MCF 10A (cell line): ENCODE data around the gene ANKRD44. TPM values are rescaled to one million over a fixed set of nuclear protein-coding genes. Genes with fewer than 3 reads are reported as not detected.

Source experiments
- BruUV-seq: library from RNA; stranded (reverse); fragments of 400-500 nt; replicated peaks from 2 replicates; lab custom pipeline; 2021; lab: Mats Ljungman, UMichigan
- CTCF ChIA-PET: fragments of 300-600 bp; sonication (Branson Sonifier 250); formaldehyde crosslinking; extraction: SDS; loops from one replicate; lab custom pipeline; 2021; ENCODE audit warnings: antibody characterized with exemption, inconsistent platforms; lab: Yijun Ruan, JAX
- POLR2A ChIA-PET: fragments of 300-600, 350-650 bp; sonication (Branson Sonifier 250); formaldehyde crosslinking; extraction: SDS; loops from one replicate; lab custom pipeline; 2020; ENCODE audit warnings: antibody characterized with exemption, inconsistent platforms; lab: Yijun Ruan, JAX
- DNase-seq: peaks from one replicate; pipeline ENCODE4 v3.0.0-alpha.2; 2018; ENCODE audit not compliant: unreplicated experiment
- H3K27ac Mint-ChIP-seq: one replicate; pipeline ENCODE4 v1.8.0; 2022; ENCODE audit warnings: mild to moderate bottlenecking, low read depth, mixed read lengths; ENCODE audit not compliant: unreplicated experiment
- H3K27me3 Mint-ChIP-seq: one replicate; pipeline ENCODE4 v1.8.0; 2022; ENCODE audit warnings: mixed read lengths; ENCODE audit not compliant: insufficient read depth, unreplicated experiment
- H3K36me3 Mint-ChIP-seq: one replicate; pipeline ENCODE4 v1.8.0; 2022; ENCODE audit warnings: mild to moderate bottlenecking, moderate library complexity, mixed read lengths; ENCODE audit not compliant: insufficient read depth, unreplicated experiment
- H3K4me1 Mint-ChIP-seq: one replicate; pipeline ENCODE4 v1.8.0; 2022; ENCODE audit warnings: mixed read lengths; ENCODE audit not compliant: insufficient read depth, unreplicated experiment
- H3K4me3 Mint-ChIP-seq: one replicate; pipeline ENCODE4 v1.8.0; 2022; ENCODE audit warnings: mild to moderate bottlenecking, moderate library complexity, mixed read lengths; ENCODE audit not compliant: unreplicated experiment
- H3K9me3 Mint-ChIP-seq: one replicate; pipeline ENCODE4 v1.8.0; 2022; ENCODE audit warnings: mixed read lengths; ENCODE audit not compliant: unreplicated experiment
- intact Hi-C: fragments of 100-400 bp; cut with micrococcal nuclease; formaldehyde crosslinking; loops from 2 replicates; pipeline ENCODE4 v1.14.1; 2022
- total RNA-seq: library from RNA; stranded (reverse); gene quantifications from 2 replicates; pipeline ENCODE4 v1.2.3, GENCODE V29; 2022
- TF ChIP-seq, protein P1 (sequence below): fragments of 200-600 bp; IDR thresholded peaks from one replicate; pipeline ENCODE4 v1.8.0; 2022; ENCODE audit warnings: antibody characterized with exemption, mild to moderate bottlenecking; ENCODE audit not compliant: unreplicated experiment

The ANKRD44 gene
- total RNA-seq, 1 experiment from 2014 or later, result 6.9 TPM

- CTCF ChIA-PET, result interaction anchor here (0.7 to 1.0 kb wide), 3 partner anchors 17 to 50 kb away, joined by 3 to 5 read pairs (median 5); no protein-coding TSS in a partner anchor
- no TSS peak for BruUV-seq
- Mint-ChIP-seq H3K27me3 (peaks cover 7% of the 10 kb centered on the region), H3K27ac (no peak overlapping the region), H3K4me1 (no peaks in the 10 kb centered on the region), H3K4me3 (no peak overlapping the region), H3K36me3 (no peaks in the 10 kb centered on the region), H3K9me3 (no peaks in the 10 kb centered on the region)
- TF ChIP-seq, protein P1, sequence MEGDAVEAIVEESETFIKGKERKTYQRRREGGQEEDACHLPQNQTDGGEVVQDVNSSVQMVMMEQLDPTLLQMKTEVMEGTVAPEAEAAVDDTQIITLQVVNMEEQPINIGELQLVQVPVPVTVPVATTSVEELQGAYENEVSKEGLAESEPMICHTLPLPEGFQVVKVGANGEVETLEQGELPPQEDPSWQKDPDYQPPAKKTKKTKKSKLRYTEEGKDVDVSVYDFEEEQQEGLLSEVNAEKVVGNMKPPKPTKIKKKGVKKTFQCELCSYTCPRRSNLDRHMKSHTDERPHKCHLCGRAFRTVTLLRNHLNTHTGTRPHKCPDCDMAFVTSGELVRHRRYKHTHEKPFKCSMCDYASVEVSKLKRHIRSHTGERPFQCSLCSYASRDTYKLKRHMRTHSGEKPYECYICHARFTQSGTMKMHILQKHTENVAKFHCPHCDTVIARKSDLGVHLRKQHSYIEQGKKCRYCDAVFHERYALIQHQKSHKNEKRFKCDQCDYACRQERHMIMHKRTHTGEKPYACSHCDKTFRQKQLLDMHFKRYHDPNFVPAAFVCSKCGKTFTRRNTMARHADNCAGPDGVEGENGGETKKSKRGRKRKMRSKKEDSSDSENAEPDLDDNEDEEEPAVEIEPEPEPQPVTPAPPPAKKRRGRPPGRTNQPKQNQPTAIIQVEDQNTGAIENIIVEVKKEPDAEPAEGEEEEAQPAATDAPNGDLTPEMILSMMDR, result no peak
- no peak for DNase-seq
- intact Hi-C loops, result no loop called here
- POLR2A ChIA-PET, result no interaction called here
These were observed 17.9 kb upstream of the ANKRD44 start for GRCh38 chr2:197328461-197328860.

DNA sequence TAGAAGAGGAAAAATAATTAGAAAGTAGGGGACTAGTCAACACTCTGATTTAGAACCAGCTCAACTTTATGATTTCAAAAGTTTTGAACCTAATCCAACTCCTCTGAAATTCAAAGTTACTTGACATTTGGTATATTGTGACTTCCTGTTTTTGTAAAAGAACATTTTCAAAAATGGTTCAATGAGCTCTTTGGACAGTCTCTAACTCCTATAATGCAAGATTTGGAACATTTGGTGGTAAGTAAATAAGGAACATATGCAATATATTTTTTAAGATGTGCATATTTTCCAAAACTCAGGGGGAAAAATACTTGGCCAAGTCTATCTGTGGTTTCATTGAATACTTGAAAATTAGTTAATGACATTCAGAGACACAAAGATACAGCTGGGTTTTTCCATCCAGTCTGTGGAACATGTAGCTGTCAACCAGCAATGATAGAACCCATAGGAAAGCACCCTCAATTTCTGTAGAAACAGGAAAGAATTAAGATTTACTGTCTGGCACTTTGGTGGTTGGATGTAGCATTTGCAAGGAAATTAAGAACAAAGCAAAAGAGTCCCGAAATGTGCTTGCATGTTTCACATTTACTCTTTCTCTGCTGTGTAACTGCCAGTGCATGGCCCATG, 17.0 kb upstream of the ANKRD44 start:
- Mint-ChIP-seq H3K36me3 (no peaks in the 10 kb centered on the region), H3K4me3 (no peak overlapping the region), H3K27ac (no peak overlapping the region), H3K9me3 (no peaks in the 10 kb centered on the region), H3K4me1 (no peaks in the 10 kb centered on the region), H3K27me3 (peaks cover 16% of the 10 kb centered on the region)
- ChIA-PET POLR2A (no interaction called here), CTCF (interaction anchor here (0.6 to 1.1 kb wide), 4 partner anchors 9 to 126 kb away, joined by 3 to 5 read pairs (median 4); no protein-coding TSS in a partner anchor)
- TF ChIP-seq, protein P1, result no peak
- no peak for DNase-seq
- BruUV-seq, result no TSS peak
- intact Hi-C loops, result no loop called here

- no peaks in the 10 kb centered on the region for H3K9me3 Mint-ChIP-seq
- H3K4me3 Mint-ChIP-seq, result no peak overlapping the region
- ChIA-PET POLR2A (no interaction called here), CTCF (interaction anchor here (0.6 to 1.5 kb wide), 5 partner anchors 10 to 396 kb away, joined by 3 to 8 read pairs (median 4); no protein-coding TSS in a partner anchor)
- no peaks in the 10 kb centered on the region for H3K36me3 Mint-ChIP-seq
- peaks cover 18% of the 10 kb centered on the region for H3K27me3 Mint-ChIP-seq
- no peak overlapping the region for H3K27ac Mint-ChIP-seq
- TF ChIP-seq, protein P1, result no peak
- no TSS peak for BruUV-seq
- no peak for DNase-seq
- H3K4me1 Mint-ChIP-seq, result no peaks in the 10 kb centered on the region
- intact Hi-C loops, result no loop called here
These were observed 16.5 kb upstream of the ANKRD44 start for GRCh38 chr2:197327073-197327471.

DNA sequence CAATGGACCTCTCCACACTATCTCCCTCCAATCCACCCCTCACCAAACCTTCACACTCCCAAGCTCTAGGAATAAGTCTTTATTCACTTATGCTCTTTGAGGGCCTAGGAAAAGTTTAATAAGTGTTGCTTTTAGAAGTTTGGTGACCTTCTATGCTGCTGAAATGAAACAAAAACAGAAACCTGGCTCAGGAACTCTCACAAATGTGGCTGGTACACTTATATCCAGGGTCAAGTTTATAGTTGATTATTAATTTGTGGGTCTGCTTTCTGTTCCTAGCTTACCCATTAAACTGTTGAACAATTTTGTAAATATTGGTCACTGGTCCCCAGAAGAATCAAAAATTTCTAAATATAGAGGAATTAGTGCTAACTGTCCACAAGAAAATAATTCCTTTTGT, 14.2 kb upstream of the ANKRD44 start:
- Mint-ChIP-seq H3K4me3 (no peak overlapping the region), H3K27me3 (peaks cover 18% of the 10 kb centered on the region), H3K27ac (no peak overlapping the region), H3K36me3 (no peaks in the 10 kb centered on the region), H3K9me3 (no peaks in the 10 kb centered on the region), H3K4me1 (no peaks in the 10 kb centered on the region)
- TF ChIP-seq, protein P1, result no peak
- intact Hi-C loops, result no loop called here
- DNase-seq, result no peak
- BruUV-seq, result no TSS peak
- ChIA-PET CTCF (no interaction called here), POLR2A (no interaction called here)
